Parathyroid adenoma (tissue), 2 donors: ENCODE measurements around the gene MGST3.
"Not testable (repeated sequence)": the region's sequence is repeated elsewhere in the genome, so short reads cannot be mapped to it uniquely, and the experiment has no call there.

Source experiments
- H2AFZ ChIP-seq: fragments of 300-600 bp; sonication (generic); one replicate; pipeline ENCODE4 v1.7.0; 2017; ENCODE audit warnings: antibody characterized with exemption, mild to moderate bottlenecking
- H3K27ac ChIP-seq: fragments of 300-600 bp; sonication (generic); one replicate; pipeline ENCODE4 v1.7.0; 2017
- H3K27me3 ChIP-seq: fragments of 300-600 bp; sonication (generic); one replicate; pipeline ENCODE4 v1.7.0; 2017; ENCODE audit warnings: low read length; ENCODE audit not compliant: control insufficient read depth, insufficient read depth
- H3K36me3 ChIP-seq: fragments of 300-600 bp; sonication (generic); one replicate; pipeline ENCODE4 v1.7.0; 2017; ENCODE audit warnings: low read length; ENCODE audit not compliant: control insufficient read depth, insufficient read depth
- H3K4me1 ChIP-seq: fragments of 300-600 bp; sonication (generic); one replicate; pipeline ENCODE4 v1.7.0; 2017; ENCODE audit warnings: control low read depth
- H3K4me2 ChIP-seq: fragments of 300-600 bp; sonication (generic); one replicate; pipeline ENCODE4 v1.7.0; 2017; ENCODE audit warnings: low read length
- H3K4me3 ChIP-seq: fragments of 300-600 bp; sonication (generic); one replicate; pipeline ENCODE4 v1.7.0; 2017; ENCODE audit warnings: low read depth, low read length
- H3K79me2 ChIP-seq: fragments of 300-600 bp; sonication (generic); one replicate; pipeline ENCODE4 v1.7.0; 2017; ENCODE audit warnings: control low read depth
- H3K9ac ChIP-seq: fragments of 300-600 bp; sonication (generic); one replicate; pipeline ENCODE4 v1.7.0; 2017; ENCODE audit warnings: mild to moderate bottlenecking
- H3K9me3 ChIP-seq: fragments of 300-600 bp; sonication (generic); one replicate; pipeline ENCODE4 v1.7.0; 2017; ENCODE audit warnings: low read length; ENCODE audit not compliant: control insufficient read depth
- TF ChIP-seq, protein P1 (sequence below): fragments of 300-600 bp; sonication (generic); IDR thresholded peaks from one replicate; pipeline ENCODE4 v1.7.0; 2017; ENCODE audit warnings: antibody characterized with exemption, mild to moderate bottlenecking
- donor health status: primary hyperparathyroidism.

Gene MGST3

DNA sequence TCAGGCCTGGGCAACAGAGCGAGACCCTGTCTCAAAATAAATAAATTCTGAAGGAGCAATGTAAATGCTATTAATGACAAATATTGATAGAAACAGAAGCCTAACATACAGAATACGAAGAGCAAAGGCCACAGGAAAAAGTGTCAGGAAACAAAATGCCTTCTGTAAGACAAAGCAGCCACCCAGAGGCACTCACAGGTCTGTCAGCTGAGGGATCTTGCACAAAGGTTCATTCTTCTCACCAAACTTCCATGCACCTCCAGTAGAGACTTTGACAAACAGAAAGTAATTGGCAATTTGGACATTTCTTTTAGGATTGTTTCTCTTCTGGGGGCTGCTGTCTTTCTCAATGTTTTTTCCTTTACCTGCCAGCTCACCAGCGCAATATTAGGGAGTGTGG, 68.5 kb downstream of the MGST3 start:
- Histone ChIP-seq H3K27me3 (no peaks in the 10 kb centered on the region), H3K9ac (no peak overlapping the region), H3K4me1 (peaks cover 2% of the 10 kb centered on the region), H3K9me3 (no peaks in the 10 kb centered on the region), H3K4me2 (no peak overlapping the region), H3K27ac (no peak overlapping the region), H3K79me2 (peaks cover 4% of the 10 kb centered on the region), H3K36me3 (no peaks in the 10 kb centered on the region), H2AFZ (no peak overlapping the region), H3K4me3 (no peak overlapping the region)
- TF ChIP-seq, protein P1, sequence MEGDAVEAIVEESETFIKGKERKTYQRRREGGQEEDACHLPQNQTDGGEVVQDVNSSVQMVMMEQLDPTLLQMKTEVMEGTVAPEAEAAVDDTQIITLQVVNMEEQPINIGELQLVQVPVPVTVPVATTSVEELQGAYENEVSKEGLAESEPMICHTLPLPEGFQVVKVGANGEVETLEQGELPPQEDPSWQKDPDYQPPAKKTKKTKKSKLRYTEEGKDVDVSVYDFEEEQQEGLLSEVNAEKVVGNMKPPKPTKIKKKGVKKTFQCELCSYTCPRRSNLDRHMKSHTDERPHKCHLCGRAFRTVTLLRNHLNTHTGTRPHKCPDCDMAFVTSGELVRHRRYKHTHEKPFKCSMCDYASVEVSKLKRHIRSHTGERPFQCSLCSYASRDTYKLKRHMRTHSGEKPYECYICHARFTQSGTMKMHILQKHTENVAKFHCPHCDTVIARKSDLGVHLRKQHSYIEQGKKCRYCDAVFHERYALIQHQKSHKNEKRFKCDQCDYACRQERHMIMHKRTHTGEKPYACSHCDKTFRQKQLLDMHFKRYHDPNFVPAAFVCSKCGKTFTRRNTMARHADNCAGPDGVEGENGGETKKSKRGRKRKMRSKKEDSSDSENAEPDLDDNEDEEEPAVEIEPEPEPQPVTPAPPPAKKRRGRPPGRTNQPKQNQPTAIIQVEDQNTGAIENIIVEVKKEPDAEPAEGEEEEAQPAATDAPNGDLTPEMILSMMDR = no peak

DNA sequence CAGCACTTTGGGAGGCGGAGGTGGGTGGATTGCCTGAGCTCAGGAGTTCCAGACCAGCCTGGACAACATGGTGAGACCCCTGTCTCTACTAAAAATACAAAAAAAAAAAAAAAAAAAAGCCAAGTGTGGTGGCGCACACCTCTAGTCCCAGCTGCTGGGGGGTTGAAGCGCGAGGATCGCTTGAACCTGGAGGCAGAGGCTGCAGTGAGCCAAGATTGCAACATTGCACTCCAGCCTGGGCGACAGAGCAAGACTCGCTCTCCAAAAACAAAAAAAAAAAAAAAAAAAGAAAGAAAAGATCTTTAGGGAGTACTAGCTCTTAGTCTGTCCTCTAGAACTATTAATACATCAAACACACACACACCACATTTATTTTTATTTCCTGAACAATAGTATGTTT, 70.9 kb downstream of the MGST3 start:
- H3K36me3 ChIP-seq, H3K4me2 ChIP-seq, H3K9ac ChIP-seq, H3K9me3 ChIP-seq, H3K4me1 ChIP-seq, H3K79me2 ChIP-seq, H3K27ac ChIP-seq, H3K4me3 ChIP-seq, H3K27me3 ChIP-seq, H2AFZ ChIP-seq: not testable (repeated sequence)

DNA sequence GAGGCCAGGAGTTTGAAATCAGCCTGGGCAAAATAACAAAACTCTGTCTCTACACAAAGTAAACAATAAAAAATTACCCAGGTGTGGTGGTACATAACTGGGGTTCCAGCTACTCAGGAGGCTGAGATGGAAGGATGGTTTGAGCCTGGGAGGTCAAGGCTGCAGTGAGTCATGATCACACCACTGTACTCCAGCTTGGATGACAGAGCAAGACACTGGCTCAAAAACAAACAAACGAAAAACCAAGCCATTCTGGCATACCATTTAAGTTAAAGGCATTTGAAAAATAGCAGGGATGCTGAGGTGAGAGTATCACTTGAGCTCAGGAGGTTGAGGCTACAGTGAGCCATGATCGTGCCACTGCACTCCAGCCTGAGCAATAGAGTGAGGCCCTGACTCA, 72.6 kb downstream of the MGST3 start:
- Histone ChIP-seq H2AFZ (no peak overlapping the region), H3K27me3 (no peaks in the 10 kb centered on the region), H3K4me2 (no peak overlapping the region), H3K27ac (no peak overlapping the region), H3K9ac (no peak overlapping the region), H3K4me1 (no peaks in the 10 kb centered on the region), H3K4me3 (no peak overlapping the region), H3K9me3 (no peaks in the 10 kb centered on the region), H3K36me3 (no peaks in the 10 kb centered on the region), H3K79me2 (no peaks in the 10 kb centered on the region)
- TF ChIP-seq, protein P1 = no peak
